ENCODE results near the gene HPCAL1. TPM values are rescaled to one million over a fixed set of nuclear protein-coding genes. Genes with fewer than 3 reads are reported as not detected.

The HPCAL1 gene
- total RNA-seq, 4 donors from 2014 or later: 29.0 to 56.7 (median 34.5) TPM

- H3K27me3 ChIP-seq: no peaks in the 10 kb centered on the region
- 84 to 91% methylated on average over 10 of the region's 10 CpGs for WGBS, 2 donors
- H3K27ac ChIP-seq: no peak overlapping the region
- no peaks in the 10 kb centered on the region for H3K9me3 ChIP-seq
- TF ChIP-seq, protein P1, sequence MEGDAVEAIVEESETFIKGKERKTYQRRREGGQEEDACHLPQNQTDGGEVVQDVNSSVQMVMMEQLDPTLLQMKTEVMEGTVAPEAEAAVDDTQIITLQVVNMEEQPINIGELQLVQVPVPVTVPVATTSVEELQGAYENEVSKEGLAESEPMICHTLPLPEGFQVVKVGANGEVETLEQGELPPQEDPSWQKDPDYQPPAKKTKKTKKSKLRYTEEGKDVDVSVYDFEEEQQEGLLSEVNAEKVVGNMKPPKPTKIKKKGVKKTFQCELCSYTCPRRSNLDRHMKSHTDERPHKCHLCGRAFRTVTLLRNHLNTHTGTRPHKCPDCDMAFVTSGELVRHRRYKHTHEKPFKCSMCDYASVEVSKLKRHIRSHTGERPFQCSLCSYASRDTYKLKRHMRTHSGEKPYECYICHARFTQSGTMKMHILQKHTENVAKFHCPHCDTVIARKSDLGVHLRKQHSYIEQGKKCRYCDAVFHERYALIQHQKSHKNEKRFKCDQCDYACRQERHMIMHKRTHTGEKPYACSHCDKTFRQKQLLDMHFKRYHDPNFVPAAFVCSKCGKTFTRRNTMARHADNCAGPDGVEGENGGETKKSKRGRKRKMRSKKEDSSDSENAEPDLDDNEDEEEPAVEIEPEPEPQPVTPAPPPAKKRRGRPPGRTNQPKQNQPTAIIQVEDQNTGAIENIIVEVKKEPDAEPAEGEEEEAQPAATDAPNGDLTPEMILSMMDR (IDR thresholded peaks at IDR 0.05): no peak
- TF ChIP-seq POLR2A (IDR thresholded peaks at IDR 0.05) (no peak), EP300 (IDR thresholded peaks at IDR 0.05) (no peak)
- H3K36me3 ChIP-seq: peaks cover 0 to 11% (median 0%) of the 10 kb centered on the region in 3 donors
- no peak for DNase-seq (ENCODE audit: low spot score in 2 of 2)
- no peak overlapping the region for H3K4me3 ChIP-seq
- peaks cover 0 to 9% (median 4%) of the 10 kb centered on the region in 4 donors for H3K4me1 ChIP-seq
Measured at GRCh38 chr2:10319892-10320574, 17.3 kb downstream of the HPCAL1 start.

DNA sequence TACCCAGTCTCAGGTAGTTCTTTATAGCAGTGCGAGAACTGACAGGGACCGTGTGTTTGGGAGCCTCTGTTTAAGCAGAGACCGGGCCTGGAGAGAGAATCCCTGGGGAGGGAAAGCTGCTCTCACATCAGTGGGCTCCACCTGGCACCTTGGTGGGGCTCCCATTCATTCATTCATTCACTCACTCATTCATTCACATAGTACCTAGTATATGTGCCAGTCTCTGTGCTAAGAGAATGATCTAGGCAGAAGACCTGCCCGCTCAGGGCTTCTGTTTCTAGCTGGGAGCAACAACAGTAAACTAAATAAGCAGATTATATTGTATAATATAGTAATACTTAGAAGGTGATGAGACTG lies 17.8 kb downstream of the HPCAL1 start:
- Histone ChIP-seq H3K4me3 (no peak overlapping the region), H3K27ac (no peak overlapping the region), H3K27me3 (no peaks in the 10 kb centered on the region), H3K9me3 (no peaks in the 10 kb centered on the region), H3K36me3 (peaks cover 0 to 11% (median 0%) of the 10 kb centered on the region in 3 donors), H3K4me1 (peaks cover 0 to 9% (median 4%) of the 10 kb centered on the region in 4 donors)
- WGBS, 2 donors: 97 to 98% methylated on average over 4 of the region's 4 CpGs
- no peak for DNase-seq (ENCODE audit: low spot score in 2 of 2)
- TF ChIP-seq, protein P1 (IDR thresholded peaks at IDR 0.05): no peak
- TF ChIP-seq POLR2A (IDR thresholded peaks at IDR 0.05) (no peak), EP300 (IDR thresholded peaks at IDR 0.05) (no peak)

DNA sequence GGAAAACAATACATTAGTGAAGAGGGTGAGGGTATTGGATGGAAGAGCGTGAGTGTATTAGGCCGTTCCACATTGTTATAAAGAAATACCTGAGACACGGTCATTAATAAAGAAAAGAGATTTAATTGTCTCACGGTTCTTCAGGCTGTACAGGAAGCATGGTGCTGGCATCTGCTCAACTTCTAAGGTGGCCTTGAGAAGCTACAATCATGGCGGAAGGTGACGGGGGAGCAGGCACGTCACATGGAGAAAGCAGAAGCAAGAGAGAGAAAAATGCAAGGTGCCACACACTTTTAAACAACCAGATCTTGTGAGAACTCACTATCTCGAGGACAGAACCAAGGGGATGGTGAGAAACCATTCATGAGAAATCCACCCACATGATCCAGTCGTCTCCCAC lies 18.2 kb downstream of the HPCAL1 start:
- H3K27me3 ChIP-seq: no peaks in the 10 kb centered on the region
- no peaks in the 10 kb centered on the region for H3K9me3 ChIP-seq
- peaks cover 0 to 9% (median 4%) of the 10 kb centered on the region in 4 donors for H3K4me1 ChIP-seq
- no peak overlapping the region for H3K4me3 ChIP-seq
- no peak for DNase-seq (ENCODE audit: low spot score in 2 of 2)
- 89 to 90% methylated on average over 9 of the region's 9 CpGs for WGBS, 2 donors
- H3K27ac ChIP-seq: no peak overlapping the region
- peaks cover 0 to 11% (median 0%) of the 10 kb centered on the region in 3 donors for H3K36me3 ChIP-seq
- no peak for TF ChIP-seq EP300 (IDR thresholded peaks at IDR 0.05)
- TF ChIP-seq, protein P1 (IDR thresholded peaks at IDR 0.05): no peak
- no peak for TF ChIP-seq POLR2A (IDR thresholded peaks at IDR 0.05)

- WGBS, 2 donors: 78 to 96% methylated on average over 6 of the region's 6 CpGs
- H3K4me3 ChIP-seq: no peak overlapping the region
- H3K36me3 ChIP-seq: peaks cover 0 to 11% (median 0%) of the 10 kb centered on the region in 3 donors
- no peak for DNase-seq (ENCODE audit: low spot score in 2 of 2)
- no peaks in the 10 kb centered on the region for H3K27me3 ChIP-seq
- no peaks in the 10 kb centered on the region for H3K9me3 ChIP-seq
- no peak overlapping the region for H3K27ac ChIP-seq
- TF ChIP-seq POLR2A (IDR thresholded peaks at IDR 0.05): no peak
- TF ChIP-seq, protein P1 (IDR thresholded peaks at IDR 0.05): no peak
- TF ChIP-seq EP300 (IDR thresholded peaks at IDR 0.05): no peak
- peaks cover 0 to 15% (median 7%) of the 10 kb centered on the region in 4 donors for H3K4me1 ChIP-seq
Measured at GRCh38 chr2:10321622-10322021, 18.9 kb downstream of the HPCAL1 start.

GRCh38 chr2:10322481-10322880 lies 19.8 kb downstream of the HPCAL1 start:
- H3K4me3 ChIP-seq: no peak overlapping the region
- no peak overlapping the region for H3K27ac ChIP-seq
- WGBS, 2 donors: 96 to 97% methylated on average over 4 of the region's 4 CpGs
- TF ChIP-seq EP300 (IDR thresholded peaks at IDR 0.05) (no peak), POLR2A (IDR thresholded peaks at IDR 0.05) (no peak)
- TF ChIP-seq, protein P1 (IDR thresholded peaks at IDR 0.05): no peak
- no peaks in the 10 kb centered on the region for H3K27me3 ChIP-seq
- DNase-seq (ENCODE audit: low spot score in 2 of 2): no peak
- H3K36me3 ChIP-seq: peaks cover 0 to 11% (median 0%) of the 10 kb centered on the region in 3 donors
- peaks cover 0 to 19% (median 9%) of the 10 kb centered on the region in 4 donors for H3K4me1 ChIP-seq
- no peaks in the 10 kb centered on the region for H3K9me3 ChIP-seq

Data from tibial nerve (tissue), 4 donors.